ENCODE data around the gene CDKN2B-AS1. TPM values are rescaled to one million over a fixed set of nuclear protein-coding genes. Genes with fewer than 3 reads are reported as not detected.

Gene CDKN2B-AS1
- polyA plus RNA-seq, 4 donors = 1.3 to 8.7 (median 5.1) TPM

- Histone ChIP-seq H3K4me3 (ENCODE audit: low read depth in 1 of 3, low read length in 3 of 3) (no peak overlapping the region), H3K27ac (ENCODE audit: low read depth in 1 of 3, low read length in 2 of 3) (peak overlapping the region in 2 of 3 donors; percentile 62 to 85), H3K4me1 (ENCODE audit: control insufficient read depth in 3 of 3, insufficient read depth in 2 of 3, low read depth in 1 of 3, low read length in 2 of 3) (peaks cover 4 to 44% (median 4%) of the 10 kb centered on the region in 3 donors), H3K27me3 (ENCODE audit: control insufficient read depth in 3 of 3, insufficient read depth in 3 of 3, low read length in 3 of 3) (no peaks in the 10 kb centered on the region), H3K9me3 (ENCODE audit: control insufficient read depth in 2 of 2, insufficient read depth in 1 of 2, low read depth in 1 of 2, low read length in 1 of 2) (peaks cover 0 to 2% of the 10 kb centered on the region in 2 donors), H3K36me3 (ENCODE audit: control insufficient read depth in 3 of 3, insufficient read depth in 2 of 3, low read depth in 1 of 3, low read length in 3 of 3) (no peaks in the 10 kb centered on the region)
- no peak for FAIRE-seq
- peak; percentile 88 to 94 for DNase-seq
- WGBS, 3 donors = 8 to 53% (median 33%) methylated on average over 1 of the region's 1 CpG
Measured at GRCh38 chr9:22041775-22042174, 47.2 kb downstream of the CDKN2B-AS1 start.

- H3K4me1 ChIP-seq (ENCODE audit: control insufficient read depth in 3 of 3, insufficient read depth in 2 of 3, low read depth in 1 of 3, low read length in 2 of 3) = peaks cover 4 to 38% (median 4%) of the 10 kb centered on the region in 3 donors
- H3K4me3 ChIP-seq (ENCODE audit: low read depth in 1 of 3, low read length in 3 of 3) = no peak overlapping the region
- WGBS, 3 donors = 52 to 71% (median 66%) methylated on average over 3 of the region's 3 CpGs
- FAIRE-seq = peak; percentile 26
- H3K9me3 ChIP-seq (ENCODE audit: control insufficient read depth in 2 of 2, insufficient read depth in 1 of 2, low read depth in 1 of 2, low read length in 1 of 2) = peaks cover 0 to 2% of the 10 kb centered on the region in 2 donors
- no peak overlapping the region for H3K27ac ChIP-seq (ENCODE audit: low read depth in 1 of 3, low read length in 2 of 3)
- no peak for DNase-seq
- H3K27me3 ChIP-seq (ENCODE audit: control insufficient read depth in 3 of 3, insufficient read depth in 3 of 3, low read length in 3 of 3) = no peaks in the 10 kb centered on the region
- H3K36me3 ChIP-seq (ENCODE audit: control insufficient read depth in 3 of 3, insufficient read depth in 2 of 3, low read depth in 1 of 3, low read length in 3 of 3) = no peaks in the 10 kb centered on the region
Measured at GRCh38 chr9:22043928-22044327, 49.3 kb downstream of the CDKN2B-AS1 start.

GRCh38 chr9:22044583-22044982, 50.0 kb downstream of the CDKN2B-AS1 start:
- Histone ChIP-seq H3K36me3 (ENCODE audit: control insufficient read depth in 3 of 3, insufficient read depth in 2 of 3, low read depth in 1 of 3, low read length in 3 of 3) (no peaks in the 10 kb centered on the region), H3K27ac (ENCODE audit: low read depth in 1 of 3, low read length in 2 of 3) (no peak overlapping the region), H3K4me3 (ENCODE audit: low read depth in 1 of 3, low read length in 3 of 3) (no peak overlapping the region), H3K4me1 (ENCODE audit: control insufficient read depth in 3 of 3, insufficient read depth in 2 of 3, low read depth in 1 of 3, low read length in 2 of 3) (peaks cover 4 to 32% (median 4%) of the 10 kb centered on the region in 3 donors), H3K27me3 (ENCODE audit: control insufficient read depth in 3 of 3, insufficient read depth in 3 of 3, low read length in 3 of 3) (no peaks in the 10 kb centered on the region), H3K9me3 (ENCODE audit: control insufficient read depth in 2 of 2, insufficient read depth in 1 of 2, low read depth in 1 of 2, low read length in 1 of 2) (peaks cover 0 to 2% of the 10 kb centered on the region in 2 donors)
- DNase-seq (no peak), FAIRE-seq (no peak)

- H3K36me3 ChIP-seq (ENCODE audit: control insufficient read depth in 3 of 3, insufficient read depth in 2 of 3, low read depth in 1 of 3, low read length in 3 of 3) = no peaks in the 10 kb centered on the region
- DNase-seq (no peak), FAIRE-seq (no peak)
- no peak overlapping the region for H3K4me3 ChIP-seq (ENCODE audit: low read depth in 1 of 3, low read length in 3 of 3)
- peaks cover 0 to 2% of the 10 kb centered on the region in 2 donors for H3K9me3 ChIP-seq (ENCODE audit: control insufficient read depth in 2 of 2, insufficient read depth in 1 of 2, low read depth in 1 of 2, low read length in 1 of 2)
- H3K27me3 ChIP-seq (ENCODE audit: control insufficient read depth in 3 of 3, insufficient read depth in 3 of 3, low read length in 3 of 3) = no peaks in the 10 kb centered on the region
- H3K4me1 ChIP-seq (ENCODE audit: control insufficient read depth in 3 of 3, insufficient read depth in 2 of 3, low read depth in 1 of 3, low read length in 2 of 3) = peaks cover 0 to 24% (median 0%) of the 10 kb centered on the region in 3 donors
- H3K27ac ChIP-seq (ENCODE audit: low read depth in 1 of 3, low read length in 2 of 3) = no peak overlapping the region
Measured at GRCh38 chr9:22045423-22045822, 50.8 kb downstream of the CDKN2B-AS1 start.

GRCh38 chr9:22046243-22046885, 51.8 kb downstream of the CDKN2B-AS1 start:
- Histone ChIP-seq H3K4me1 (ENCODE audit: control insufficient read depth in 3 of 3, insufficient read depth in 2 of 3, low read depth in 1 of 3, low read length in 2 of 3) (peaks cover 0 to 19% (median 0%) of the 10 kb centered on the region in 3 donors), H3K9me3 (ENCODE audit: control insufficient read depth in 2 of 2, insufficient read depth in 1 of 2, low read depth in 1 of 2, low read length in 1 of 2) (peaks cover 0 to 2% of the 10 kb centered on the region in 2 donors), H3K36me3 (ENCODE audit: control insufficient read depth in 3 of 3, insufficient read depth in 2 of 3, low read depth in 1 of 3, low read length in 3 of 3) (no peaks in the 10 kb centered on the region), H3K4me3 (ENCODE audit: low read depth in 1 of 3, low read length in 3 of 3) (no peak overlapping the region), H3K27me3 (ENCODE audit: control insufficient read depth in 3 of 3, insufficient read depth in 3 of 3, low read length in 3 of 3) (no peaks in the 10 kb centered on the region), H3K27ac (ENCODE audit: low read depth in 1 of 3, low read length in 2 of 3) (no peak overlapping the region)
- FAIRE-seq = no peak
- 53 to 63% (median 56%) methylated on average over 1 of the region's 1 CpG for WGBS, 3 donors
- peak; percentile 39 to 47 for DNase-seq

GRCh38 chr9:22047596-22047995, 53.0 kb downstream of the CDKN2B-AS1 start:
- DNase-seq (no peak), FAIRE-seq (no peak)
- H3K9me3 ChIP-seq (ENCODE audit: control insufficient read depth in 2 of 2, insufficient read depth in 1 of 2, low read depth in 1 of 2, low read length in 1 of 2) = no peaks in the 10 kb centered on the region
- H3K36me3 ChIP-seq (ENCODE audit: control insufficient read depth in 3 of 3, insufficient read depth in 2 of 3, low read depth in 1 of 3, low read length in 3 of 3) = no peaks in the 10 kb centered on the region
- peaks cover 0 to 11% (median 0%) of the 10 kb centered on the region in 3 donors for H3K4me1 ChIP-seq (ENCODE audit: control insufficient read depth in 3 of 3, insufficient read depth in 2 of 3, low read depth in 1 of 3, low read length in 2 of 3)
- no peak overlapping the region for H3K4me3 ChIP-seq (ENCODE audit: low read depth in 1 of 3, low read length in 3 of 3)
- H3K27ac ChIP-seq (ENCODE audit: low read depth in 1 of 3, low read length in 2 of 3) = no peak overlapping the region
- no peaks in the 10 kb centered on the region for H3K27me3 ChIP-seq (ENCODE audit: control insufficient read depth in 3 of 3, insufficient read depth in 3 of 3, low read length in 3 of 3)
- 94 to 96% (median 96%) methylated on average over 2 of the region's 2 CpGs for WGBS, 3 donors

GRCh38 chr9:22049411-22049810, 54.8 kb downstream of the CDKN2B-AS1 start:
- no peak overlapping the region for H3K27ac ChIP-seq (ENCODE audit: low read depth in 1 of 3, low read length in 2 of 3)

GRCh38 chr9:22050924-22051323, 56.3 kb downstream of the CDKN2B-AS1 start:
- no peaks in the 10 kb centered on the region for H3K36me3 ChIP-seq (ENCODE audit: control insufficient read depth in 3 of 3, insufficient read depth in 2 of 3, low read depth in 1 of 3, low read length in 3 of 3)
- 62 to 88% (median 71%) methylated on average over 4 of the region's 4 CpGs for WGBS, 3 donors
- H3K4me1 ChIP-seq (ENCODE audit: control insufficient read depth in 3 of 3, insufficient read depth in 2 of 3, low read depth in 1 of 3, low read length in 2 of 3) = peaks cover 0 to 11% (median 0%) of the 10 kb centered on the region in 3 donors
- peak; percentile 10 to 25 for DNase-seq
- FAIRE-seq = no peak
- no peaks in the 10 kb centered on the region for H3K27me3 ChIP-seq (ENCODE audit: control insufficient read depth in 3 of 3, insufficient read depth in 3 of 3, low read length in 3 of 3)
- no peak overlapping the region for H3K4me3 ChIP-seq (ENCODE audit: low read depth in 1 of 3, low read length in 3 of 3)
- no peak overlapping the region for H3K27ac ChIP-seq (ENCODE audit: low read depth in 1 of 3, low read length in 2 of 3)
- H3K9me3 ChIP-seq (ENCODE audit: control insufficient read depth in 2 of 2, insufficient read depth in 1 of 2, low read depth in 1 of 2, low read length in 1 of 2) = no peaks in the 10 kb centered on the region

More at GRCh38 chr9:22049411-22049810, 54.8 kb downstream of the CDKN2B-AS1 start:
- H3K4me1 ChIP-seq (ENCODE audit: control insufficient read depth in 3 of 3, insufficient read depth in 2 of 3, low read depth in 1 of 3, low read length in 2 of 3) = peaks cover 0 to 11% (median 0%) of the 10 kb centered on the region in 3 donors
- H3K36me3 ChIP-seq (ENCODE audit: control insufficient read depth in 3 of 3, insufficient read depth in 2 of 3, low read depth in 1 of 3, low read length in 3 of 3) = no peaks in the 10 kb centered on the region
- no peaks in the 10 kb centered on the region for H3K27me3 ChIP-seq (ENCODE audit: control insufficient read depth in 3 of 3, insufficient read depth in 3 of 3, low read length in 3 of 3)
- no peaks in the 10 kb centered on the region for H3K9me3 ChIP-seq (ENCODE audit: control insufficient read depth in 2 of 2, insufficient read depth in 1 of 2, low read depth in 1 of 2, low read length in 1 of 2)
- DNase-seq (no peak), FAIRE-seq (no peak)
- no peak overlapping the region for H3K4me3 ChIP-seq (ENCODE audit: low read depth in 1 of 3, low read length in 3 of 3)
- 93 to 97% (median 96%) methylated on average over 1 of the region's 1 CpG for WGBS, 3 donors
